Uterus (tissue), 2 donors: Measurements from ENCODE around the gene TTLL1.

Source experiments
- CTCF ChIP-seq, 4 experiments: fragments of 200-600 bp in 2 of 4; fragments of 450-650 bp in 2 of 4; sonication (generic) in 2 of 4; IDR thresholded peaks; one replicate each; pipeline ENCODE4 v1.5.1; 2016 to 2019; ENCODE audit warnings: antibody characterized with exemption in 4 of 4, mild to moderate bottlenecking in 2 of 4, moderate library complexity in 1 of 4
- POLR2A ChIP-seq, 2 donors: fragments of 450-650 bp; IDR thresholded peaks; one replicate each; pipeline ENCODE4 v1.6.1; 2016; ENCODE audit warnings: antibody characterized with exemption in 2 of 2, mild to moderate bottlenecking in 1 of 2, moderate library complexity in 1 of 2

- no peak for TF ChIP-seq CTCF (IDR thresholded peaks at IDR 0.05)
- no peak for TF ChIP-seq POLR2A (IDR thresholded peaks at IDR 0.05)
These were observed 88.6 kb downstream of the TTLL1 start for GRCh38 chr22:43000441-43001175.
